Fibroblast of the aortic adventitia (primary cell): ENCODE results near the gene DEPDC4. TPM values are rescaled to one million over a fixed set of nuclear protein-coding genes. Genes with fewer than 3 reads are reported as not detected.

Source experiments
- DNase-seq: peaks from one replicate; pipeline ENCODE4 v3.0.0-alpha.2; 2010; ENCODE audit warnings: low read depth
- H3K4me3 ChIP-seq: 2 replicates; pipeline ENCODE4 v1.5.1; 2011; ENCODE audit warnings: low read depth, mild to moderate bottlenecking, control low read depth, low read length, moderate library complexity
- CTCF ChIP-seq: IDR thresholded peaks from 2 replicates; pipeline ENCODE4 v1.5.1; 2011; ENCODE audit warnings: mild to moderate bottlenecking, low read length, control low read depth, inconsistent platforms; ENCODE audit not compliant: insufficient read depth
- small RNA-seq: library from RNA; depleted of rRNA; stranded (forward); fragments of <200 nt; gene quantifications from one replicate; pipeline ENCODE3, GENCODE V24; 2012
- total RNA-seq: library from RNA; depleted of rRNA; stranded (reverse); fragments of >200 nt; gene quantifications from 2 replicates; pipeline ENCODE4 v1.2.3, GENCODE V29; 2012; ENCODE audit warnings: low replicate concordance

DEPDC4 gene
- total RNA-seq, 1 donor, result 5.9 TPM

- DNase-seq, result peak; percentile 96
- TF ChIP-seq CTCF, result no peak
- peak within 1 kb of the TSS; percentile 87 for H3K4me3 ChIP-seq
These were observed 66.3 kb downstream of the DEPDC4 start, which contains the start of gene ACTR6 for GRCh38 chr12:100200463-100201181. Gene ACTR6 (plus strand): TSS chr12:100200815. CDS start chr12:100200852, 37 bp downstream.

- peak overlapping the region; percentile 87 for H3K4me3 ChIP-seq
- no peak for TF ChIP-seq CTCF
- DNase-seq, result peak; percentile 11
These were observed 67.3 kb downstream of the DEPDC4 start for GRCh38 chr12:100199347-100200149.

- no peak for DNase-seq
- no peak for TF ChIP-seq CTCF
- H3K4me3 ChIP-seq, result peak overlapping the region; percentile 87
These were observed 67.9 kb downstream of the DEPDC4 start for GRCh38 chr12:100199023-100199346.

- TF ChIP-seq CTCF, result no peak
- DNase-seq, result no peak
These were observed 69.4 kb downstream of the DEPDC4 start for GRCh38 chr12:100197486-100197885.

GRCh38 chr12:100193085-100193484, 73.8 kb downstream of the DEPDC4 start:
- no peak for TF ChIP-seq CTCF
- no peak overlapping the region for H3K4me3 ChIP-seq
- DNase-seq, result no peak

More at GRCh38 chr12:100197486-100197885, 69.4 kb downstream of the DEPDC4 start:
- no peak overlapping the region for H3K4me3 ChIP-seq

Small RNA genes lying within 50 kb of the gene (small RNA-seq; reads per million reads assigned to genes)
- gene RF00019, result not detected

Other genes starting within 250 kb of the DEPDC4 start
- gene BLTP3B, start 124.2 kb downstream of the DEPDC4 start, total RNA-seq, result 54.7 and 72.9 TPM in 2 replicates
- 9.2 and 30.0 TPM in 2 replicates for gene ACTR6, start 66.3 kb downstream of the DEPDC4 start, total RNA-seq
- gene SCYL2, start 98 bp upstream of the DEPDC4 start, total RNA-seq, result 49.1 and 49.4 TPM in 2 replicates
- gene SLC17A8, start 90.0 kb upstream of the DEPDC4 start, total RNA-seq, result not detected in 2 replicates
- gene NR1H4, start 206.8 kb upstream of the DEPDC4 start, total RNA-seq, result not detected in 2 replicates